Hematopoietic multipotent progenitor cell (in vitro differentiated cells): ENCODE results near the gene COQ9. TPM values are rescaled to one million over a fixed set of nuclear protein-coding genes. Genes with fewer than 3 reads are reported as not detected.
A peak's percentile ranks its signal among the peaks of the same experiment; 100 is the strongest.
"Not testable (repeated sequence)": the region's sequence is repeated elsewhere in the genome, so short reads cannot be mapped to it uniquely, and the experiment has no call there.

Experiments used
- DNase-seq, 3 donors: peaks; one replicate each; pipeline ENCODE4 v3.0.0-alpha.2; 2011 to 2015; ENCODE audit warnings: low read depth in 2 of 3, low spot score in 2 of 3
- total RNA-seq: library from RNA; depleted of rRNA; stranded (reverse); fragments of >200 nt; gene quantifications from one replicate; pipeline ENCODE4 v1.2.3, GENCODE V29; 2012

COQ9 gene
- total RNA-seq, 1 donor, result 52.0 TPM

DNA sequence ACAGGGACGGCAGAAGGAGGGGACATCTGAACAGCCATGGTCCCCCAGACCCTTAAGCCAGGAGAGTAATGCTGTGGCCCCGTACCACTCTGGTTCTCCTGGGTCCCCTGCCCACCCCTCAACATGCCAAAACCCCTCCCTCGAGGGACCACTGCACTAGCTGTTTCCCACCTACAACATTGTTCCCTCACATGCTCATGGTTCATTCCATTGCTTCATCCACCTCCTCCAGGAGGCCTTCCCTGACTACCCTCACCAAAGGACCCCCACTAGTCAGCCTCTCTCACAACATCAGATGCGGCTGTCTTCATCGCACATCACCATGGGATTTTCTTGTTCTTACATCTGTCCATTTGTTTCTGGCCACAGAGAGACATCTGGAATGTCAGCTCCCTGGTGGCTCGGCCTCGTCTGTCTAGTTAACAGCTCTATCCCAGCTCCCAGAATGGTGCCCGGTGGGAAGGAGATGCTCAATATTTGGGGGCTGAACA is 37.3 kb downstream of the COQ9 start:
- DNase-seq, result no peak

DNA sequence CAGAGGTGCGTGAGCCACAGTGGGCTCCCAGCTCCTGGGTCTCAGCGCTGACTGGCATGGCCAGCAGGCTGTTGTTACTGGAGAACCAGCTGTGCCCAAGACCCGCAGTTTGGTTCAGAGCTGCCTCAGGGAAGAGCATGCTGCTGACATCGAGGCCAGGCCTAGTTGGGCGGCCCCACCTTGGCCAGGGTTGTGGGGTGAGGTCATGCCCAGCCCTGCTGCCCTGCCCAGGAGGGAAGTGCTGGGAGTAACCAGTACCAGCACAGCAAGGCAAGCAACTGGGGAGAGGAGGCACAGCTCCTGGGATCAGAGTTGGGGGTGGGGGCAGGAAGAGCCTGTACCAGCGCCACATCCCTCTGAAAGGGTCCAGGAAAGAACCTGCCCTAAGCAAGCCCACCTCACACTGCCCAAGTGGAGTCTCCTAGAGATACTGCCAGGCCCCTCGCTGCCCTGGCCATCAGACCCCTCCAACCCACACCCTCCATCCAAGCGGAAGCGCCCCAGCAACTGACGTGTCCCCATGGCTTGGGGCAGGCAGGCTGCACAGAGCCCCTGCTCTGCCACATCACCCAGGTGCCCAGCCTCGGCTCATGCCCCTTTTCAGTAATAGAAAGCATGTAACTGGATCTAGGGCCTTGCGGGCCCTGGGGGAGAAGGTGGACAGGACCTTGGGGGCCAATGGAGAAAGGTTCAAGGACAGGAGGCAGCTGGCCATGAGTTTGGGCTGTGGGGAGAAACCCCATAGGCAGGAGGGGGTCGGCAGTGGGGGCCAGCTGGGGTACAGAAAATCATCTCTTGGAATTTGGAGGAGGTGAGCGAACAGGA is 38.0 kb downstream of the COQ9 start:
- DNase-seq, result no peak

DNA sequence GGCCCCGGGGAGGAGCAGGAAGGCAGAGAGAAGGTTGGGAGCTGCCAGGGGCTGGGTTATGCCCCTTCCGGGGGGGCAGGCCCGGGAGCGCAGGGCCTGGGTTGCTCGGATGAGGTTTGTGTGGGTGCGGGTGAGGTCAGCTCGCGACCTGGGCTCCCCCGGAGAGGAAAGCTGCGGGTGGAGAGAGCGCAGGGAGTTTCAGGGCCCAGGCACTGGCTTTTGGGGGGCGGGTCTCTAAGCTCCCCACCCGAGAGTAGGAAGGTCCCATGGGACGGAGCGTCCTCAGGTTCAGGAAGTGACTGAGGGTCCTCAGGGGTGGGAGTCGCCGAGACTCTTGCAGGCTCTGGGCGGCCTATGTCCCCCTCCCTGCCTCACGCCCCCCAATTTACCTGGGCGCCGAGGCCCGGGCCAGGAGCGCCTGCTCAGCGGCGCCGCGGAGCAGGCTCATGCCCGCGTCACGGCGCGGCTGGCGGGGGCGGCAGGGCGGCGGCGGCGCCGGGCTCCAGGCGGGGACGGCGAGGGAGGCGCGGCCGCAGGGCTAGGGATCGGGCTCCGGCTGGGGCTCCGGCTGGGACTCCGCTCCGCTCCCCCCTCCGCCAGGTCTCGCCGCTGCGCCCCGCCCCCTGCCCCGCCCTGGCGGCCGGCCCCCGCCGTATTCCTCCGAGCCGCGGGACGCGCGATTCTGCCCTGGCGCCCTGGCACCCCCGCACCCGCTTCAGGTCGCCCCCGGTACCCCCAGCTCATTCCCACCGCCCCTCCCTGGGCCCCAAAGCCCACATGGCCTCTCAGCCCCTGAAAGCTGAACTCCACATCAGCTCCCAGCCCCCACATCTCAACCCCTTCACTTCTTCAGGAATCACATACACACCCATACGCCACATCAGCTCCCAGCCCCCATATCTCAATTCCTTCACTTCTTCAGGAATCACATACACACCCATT is 38.9 kb downstream of the COQ9 start, which contains the start of gene DOK4:
Gene DOK4 (minus strand): TSS at position 578 of the 942 bp plus-strand sequence. CDS start 6,986 bp downstream, outside the sequence.
- peak; percentile 50 to 67 (median 64) for DNase-seq

DNA sequence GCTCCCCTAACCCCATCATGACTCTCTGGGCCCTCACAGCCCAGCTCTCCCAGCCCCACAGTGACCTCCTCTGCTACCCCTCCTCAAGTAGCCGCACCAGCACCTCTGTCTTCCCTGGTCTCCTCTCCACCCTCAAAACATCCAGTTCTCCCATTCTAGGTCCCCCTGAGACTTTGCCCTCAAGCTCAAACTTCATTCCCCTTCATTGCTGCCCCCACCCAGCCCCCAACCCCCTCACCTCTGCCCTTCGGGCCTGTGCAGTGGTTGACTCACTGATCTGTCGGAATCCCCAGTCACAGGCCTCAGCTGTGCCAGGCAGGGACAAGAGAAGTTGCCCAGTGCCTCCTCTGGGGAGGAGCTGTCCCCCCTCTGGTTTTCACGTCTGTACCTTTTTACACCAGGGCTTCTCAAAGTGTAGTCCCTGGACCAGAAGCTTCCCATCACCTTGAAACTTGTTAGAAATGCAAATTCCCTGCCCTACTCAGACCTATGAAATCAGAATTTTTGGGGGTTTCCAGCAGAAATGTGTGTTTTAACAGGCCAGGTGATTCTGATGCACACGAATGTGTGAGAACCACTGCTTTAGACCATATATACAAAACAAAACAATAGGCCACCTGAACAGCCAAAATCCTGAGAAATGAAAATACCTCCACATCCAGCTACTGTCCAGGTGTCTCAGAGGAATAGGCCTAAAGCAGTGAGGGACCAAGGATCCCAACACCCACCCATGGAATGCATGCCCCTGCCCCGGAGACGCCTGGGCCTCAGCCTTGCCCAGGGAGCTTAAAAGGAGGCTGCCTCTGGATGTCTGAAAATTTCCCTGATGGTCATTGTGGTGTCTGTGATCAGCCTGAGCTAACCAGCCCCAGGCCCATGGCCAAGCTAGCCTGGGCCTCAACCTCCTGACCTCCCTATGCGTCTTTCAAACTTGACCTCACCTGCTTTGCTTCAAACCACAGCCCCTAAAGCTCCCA is 39.9 kb downstream of the COQ9 start:
- DNase-seq, result no peak

DNA sequence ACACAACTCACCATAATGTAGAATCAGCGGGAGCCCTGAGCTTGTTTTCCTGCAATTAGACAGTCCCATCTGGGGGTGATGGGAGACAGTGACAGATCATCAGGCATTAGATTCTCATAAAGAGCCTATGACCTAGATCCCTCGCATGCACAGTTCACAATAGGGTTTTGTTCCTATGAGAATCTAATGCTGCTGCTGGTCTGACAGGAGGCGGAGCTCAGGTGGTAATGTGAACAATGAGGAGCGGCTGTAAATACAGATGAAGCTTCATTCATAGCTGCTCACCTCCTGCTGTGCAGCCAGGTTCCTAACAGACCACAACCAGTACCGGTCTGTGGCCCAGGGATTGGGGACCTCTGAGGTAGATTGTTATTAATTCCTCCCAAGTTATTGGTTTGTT is 42.0 kb downstream of the COQ9 start:
- no peak for DNase-seq

DNA sequence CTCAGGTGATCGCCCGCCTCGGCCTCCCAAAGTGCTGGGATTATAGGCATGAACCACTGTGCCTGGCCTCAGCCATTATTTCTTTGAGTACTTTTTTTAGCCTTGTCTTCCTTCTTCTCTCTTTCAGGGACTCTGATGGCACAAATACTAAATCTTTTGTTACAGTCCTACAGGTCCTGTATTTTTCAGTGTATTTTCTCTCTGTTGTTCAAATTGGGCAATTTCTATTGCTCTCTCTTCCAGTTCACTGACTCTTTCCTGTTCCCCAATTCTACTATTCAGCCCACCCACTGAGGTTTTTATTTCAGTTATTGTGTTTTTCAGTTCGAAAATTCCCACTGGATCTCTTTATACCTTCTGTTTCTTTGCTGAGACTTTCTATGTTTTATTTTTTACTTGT is 46.5 kb downstream of the COQ9 start:
- DNase-seq, result no peak

DNA sequence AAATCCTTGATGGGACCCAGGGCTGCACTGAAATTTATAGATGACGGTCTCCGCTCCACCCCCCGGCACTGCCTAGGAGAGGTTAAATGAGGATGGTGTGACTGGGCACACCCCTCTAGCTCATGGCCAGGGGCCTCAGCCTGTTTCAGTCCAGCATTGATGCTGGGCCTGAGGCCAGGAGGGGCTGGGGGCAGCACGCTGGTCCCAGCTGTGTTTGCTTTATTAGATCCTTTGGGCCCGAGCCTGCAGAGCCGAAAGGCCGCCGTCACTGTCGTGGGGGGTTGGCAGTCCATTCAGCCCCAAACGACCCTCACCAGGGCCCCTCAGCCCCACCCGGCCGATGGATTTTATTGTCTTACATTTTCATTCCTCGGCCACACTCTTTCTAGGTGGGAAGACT is 49.8 kb downstream of the COQ9 start:
- DNase-seq, result no peak

DNA sequence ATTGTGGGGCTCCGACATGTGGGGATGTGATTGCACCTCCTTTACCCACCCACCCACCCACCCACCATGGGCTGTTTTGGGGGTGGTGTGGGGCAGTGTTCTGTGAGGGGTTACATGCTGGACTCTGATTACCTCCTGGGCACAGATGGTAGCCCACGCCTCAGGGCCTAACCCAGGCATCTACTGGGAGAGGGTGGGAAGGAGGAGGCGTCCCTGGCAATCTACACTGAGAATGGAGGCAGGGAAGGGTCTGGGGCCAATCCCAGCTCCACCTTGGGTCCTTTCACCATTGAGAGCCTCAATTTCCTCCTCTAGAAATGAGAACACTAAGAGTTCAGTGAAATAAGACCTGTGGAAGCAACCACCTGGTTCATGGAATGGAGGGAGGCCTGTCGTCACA is 50.8 kb downstream of the COQ9 start:
- no peak for DNase-seq

DNA sequence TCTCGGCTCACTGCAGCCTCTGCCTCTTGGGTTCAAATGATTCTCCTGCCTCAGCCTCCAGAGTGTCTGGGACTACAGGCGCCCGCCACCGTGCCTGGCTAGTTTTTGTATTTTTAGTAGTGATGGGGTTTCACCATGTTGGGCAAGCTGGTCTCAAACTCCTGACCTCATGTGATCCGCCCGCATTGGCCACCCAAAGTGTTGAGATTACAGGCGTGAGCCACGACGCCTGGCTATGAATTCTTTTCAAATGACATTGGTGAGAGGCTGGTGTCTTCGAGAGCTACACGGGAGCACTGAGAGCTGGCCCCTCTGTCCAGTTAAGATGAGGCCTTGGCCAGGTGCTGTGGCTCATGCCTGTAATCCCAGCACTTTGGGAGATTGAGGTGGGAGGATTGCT is 52.7 kb downstream of the COQ9 start:
- not testable (repeated sequence) for DNase-seq

DNA sequence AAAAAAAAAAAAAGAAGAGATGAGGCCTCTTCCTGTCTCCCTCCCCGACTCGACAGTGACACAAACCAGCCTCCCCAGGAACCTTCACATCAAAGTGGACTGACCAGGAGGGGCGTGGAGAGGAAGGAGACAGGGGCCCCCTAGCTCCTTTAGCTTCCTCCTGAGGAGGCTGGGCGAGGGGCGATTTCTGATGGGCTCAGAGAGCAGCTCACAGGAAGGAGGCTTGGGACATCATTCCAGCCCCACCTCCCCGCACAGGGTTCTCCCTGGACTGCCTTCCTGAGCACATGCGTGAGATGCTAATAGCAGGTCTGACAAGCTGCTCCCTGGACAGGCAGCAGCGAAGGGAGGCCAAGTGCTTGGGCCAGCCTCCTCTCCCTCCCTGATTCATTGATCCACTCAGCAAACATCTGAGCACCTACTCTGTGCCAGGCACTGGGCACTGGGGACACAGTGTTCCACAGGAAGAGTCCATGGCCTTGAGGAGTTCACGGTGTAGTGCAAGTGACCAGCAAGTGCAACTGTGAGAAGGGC is 53.4 kb downstream of the COQ9 start:
- DNase-seq, result no peak

DNA sequence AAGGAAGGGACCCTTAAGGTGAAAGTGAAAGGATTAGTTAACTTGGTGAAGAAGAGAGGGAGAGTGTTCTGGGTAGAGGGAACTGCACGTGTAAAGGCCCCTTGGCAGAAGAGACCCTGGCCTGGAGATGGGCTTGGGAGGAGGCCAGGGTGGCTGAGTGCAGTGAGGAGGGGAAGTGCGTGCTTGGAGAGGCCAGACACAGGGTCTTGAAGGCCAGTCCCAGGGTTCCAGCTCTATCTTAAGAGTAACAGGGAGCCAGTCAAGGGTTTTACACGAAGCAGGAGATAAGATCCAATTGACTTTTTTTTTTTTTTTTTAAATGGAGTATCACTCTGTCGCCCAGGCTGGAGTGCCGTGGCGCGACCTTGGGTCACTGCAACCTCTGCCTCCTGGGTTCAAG is 54.2 kb downstream of the COQ9 start:
- no peak for DNase-seq

DNA sequence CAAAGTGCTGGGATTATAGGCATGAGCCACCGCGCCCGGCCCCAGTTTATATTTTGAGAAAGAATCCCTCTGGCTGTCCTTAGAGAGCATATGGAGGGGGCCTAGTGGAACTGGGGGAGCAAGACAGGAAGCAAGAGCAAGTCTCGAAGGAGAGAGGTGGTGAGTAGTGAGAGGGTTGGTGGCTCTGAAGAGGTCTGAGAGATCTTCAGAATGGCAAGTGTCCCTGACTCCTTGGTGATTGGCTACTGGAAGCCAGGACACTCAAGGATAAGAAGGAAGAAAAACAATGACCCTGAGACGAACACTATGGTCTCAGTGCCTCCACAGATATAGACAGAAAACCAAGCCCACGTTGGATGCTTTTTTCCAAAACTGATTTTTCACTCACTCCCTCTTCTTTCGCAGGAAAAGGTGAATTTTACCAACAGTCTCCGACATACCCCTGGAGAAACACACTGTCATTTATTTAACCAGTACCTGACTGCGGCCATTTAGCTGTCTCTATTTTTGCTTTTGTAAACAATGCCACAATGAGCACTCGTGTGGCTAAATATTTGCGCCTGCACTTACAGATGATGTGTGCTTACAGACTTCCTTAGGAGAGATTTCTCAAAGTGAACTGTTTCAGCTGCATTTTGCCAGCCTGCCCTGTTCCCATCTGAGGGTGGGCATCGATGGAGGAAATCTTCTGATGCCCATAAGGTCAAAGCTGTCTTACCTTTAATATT is 54.9 kb downstream of the COQ9 start:
- no peak for DNase-seq

DNA sequence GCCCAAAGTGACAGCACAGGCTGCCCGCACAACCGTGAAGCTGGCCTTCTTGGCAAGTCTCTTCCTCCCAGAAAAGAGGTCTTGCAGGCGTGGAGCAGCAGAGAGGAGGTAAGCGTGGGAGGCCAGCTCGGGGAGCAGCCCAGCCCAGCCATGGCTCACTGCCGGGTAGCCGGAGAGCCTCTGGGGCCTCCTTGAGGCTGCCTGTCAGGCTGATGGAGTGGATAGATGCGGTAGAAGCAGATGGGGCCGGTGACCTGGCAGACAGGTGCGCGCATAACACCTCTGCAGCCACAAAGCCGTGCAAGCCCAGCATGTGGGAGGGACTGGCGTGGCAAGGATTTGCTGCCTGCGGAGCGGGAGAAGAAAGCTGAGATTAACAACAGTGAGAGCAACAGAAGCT is 56.1 kb downstream of the COQ9 start:
- no peak for DNase-seq

DNA sequence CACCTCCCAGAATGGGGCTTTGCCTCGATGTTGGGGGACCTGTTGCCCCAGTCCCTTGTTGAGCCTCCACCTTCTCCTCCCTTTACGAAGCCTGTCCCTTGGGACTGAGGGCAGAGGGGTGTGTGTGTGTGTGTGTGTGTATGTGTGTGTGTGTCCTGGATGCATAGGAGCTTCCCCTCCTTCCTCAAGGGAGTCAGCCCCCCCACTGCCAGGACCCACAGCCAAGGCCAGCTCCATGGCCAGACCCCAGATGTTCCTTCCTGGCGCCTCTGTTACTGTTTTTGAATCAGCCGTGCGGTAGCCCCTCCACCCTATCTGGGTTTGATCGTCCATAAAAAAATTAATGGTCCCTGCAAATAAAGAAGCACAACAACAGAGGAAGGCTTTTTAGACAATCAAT is 56.7 kb downstream of the COQ9 start:
- DNase-seq, result no peak

DNA sequence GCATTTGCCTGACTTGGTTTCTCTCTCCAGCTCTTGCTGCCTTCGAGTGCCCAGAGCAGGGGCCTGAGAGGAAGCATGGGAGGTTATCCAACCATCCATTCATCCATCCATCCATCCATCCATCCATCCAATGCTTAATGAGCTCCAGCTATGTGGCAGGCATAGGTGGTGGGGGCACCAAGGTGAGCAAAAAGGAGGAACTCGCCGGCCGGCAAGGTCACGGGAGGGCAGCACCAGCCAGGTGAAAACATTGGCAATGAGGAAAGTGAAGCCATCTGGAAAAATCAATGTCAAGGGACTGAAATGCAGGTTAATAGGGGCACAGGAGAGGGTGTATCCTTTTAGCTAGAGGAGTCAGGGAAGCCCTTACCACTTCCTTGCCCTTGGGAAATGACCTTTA is 57.2 kb downstream of the COQ9 start:
- no peak for DNase-seq

DNA sequence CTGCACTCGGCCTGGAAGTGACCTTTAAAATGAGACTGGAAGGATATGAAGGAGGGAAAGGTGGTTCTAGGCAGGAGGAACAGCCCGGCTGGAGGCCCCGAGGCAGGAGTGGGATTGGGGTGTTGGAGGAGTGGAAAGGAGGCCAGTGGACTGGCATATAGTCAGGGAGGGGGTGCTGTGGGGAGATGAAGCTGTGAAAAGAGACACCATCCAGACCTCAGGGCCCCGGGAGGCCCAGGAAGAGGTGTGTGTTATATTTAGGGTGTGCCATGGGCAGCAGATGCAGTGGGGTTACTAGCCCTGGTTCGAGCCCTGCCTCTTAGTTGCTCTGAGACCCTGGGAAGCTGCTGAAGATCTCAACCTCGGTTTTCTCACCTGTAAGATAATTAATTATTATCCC is 57.9 kb downstream of the COQ9 start:
- DNase-seq, result no peak

DNA sequence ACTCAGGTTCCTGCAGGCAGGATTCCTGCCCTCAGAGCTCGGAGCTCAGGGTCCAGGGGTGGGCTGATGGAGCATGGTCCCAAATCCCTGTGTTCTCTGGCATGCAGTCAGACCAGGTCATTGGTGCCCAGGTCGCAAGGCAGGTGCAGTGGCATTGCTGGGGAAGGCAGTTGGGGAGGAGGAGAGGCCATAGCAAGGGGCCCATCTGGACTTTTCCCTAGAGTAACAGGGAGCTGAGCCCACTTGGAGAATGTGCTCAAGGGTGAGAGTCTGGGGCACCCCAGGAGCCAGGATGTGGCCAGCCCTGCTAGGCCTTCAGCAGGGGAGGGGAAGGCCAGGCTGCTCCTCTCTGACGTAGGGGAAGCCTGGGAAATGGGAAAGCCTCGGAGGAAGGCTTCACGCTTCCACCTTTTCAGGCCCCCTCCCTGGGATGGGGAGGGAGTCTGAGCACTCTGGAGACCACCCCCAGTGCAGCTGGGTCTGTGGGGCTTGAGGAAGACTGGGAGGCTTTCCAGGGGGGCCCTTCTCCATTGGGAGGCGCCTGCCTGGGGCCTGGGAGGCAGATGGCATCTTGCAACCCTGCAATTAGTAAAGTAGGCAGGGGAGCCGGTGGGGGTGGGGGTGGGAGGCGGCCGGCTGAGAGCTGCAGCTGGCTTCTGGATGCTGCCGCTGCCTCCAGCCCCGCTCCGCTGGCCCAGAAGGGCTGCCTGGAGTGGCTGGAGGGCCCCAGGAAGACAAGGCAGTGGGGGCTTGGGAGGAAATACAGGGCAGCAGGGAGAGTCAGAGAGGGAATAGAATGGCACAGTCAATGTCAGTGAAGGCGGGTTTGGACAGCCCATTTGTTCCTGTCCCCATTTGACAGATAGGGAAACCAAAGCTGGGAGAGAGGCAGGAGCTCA is 60.1 kb downstream of the COQ9 start:
- DNase-seq, result no peak

DNA sequence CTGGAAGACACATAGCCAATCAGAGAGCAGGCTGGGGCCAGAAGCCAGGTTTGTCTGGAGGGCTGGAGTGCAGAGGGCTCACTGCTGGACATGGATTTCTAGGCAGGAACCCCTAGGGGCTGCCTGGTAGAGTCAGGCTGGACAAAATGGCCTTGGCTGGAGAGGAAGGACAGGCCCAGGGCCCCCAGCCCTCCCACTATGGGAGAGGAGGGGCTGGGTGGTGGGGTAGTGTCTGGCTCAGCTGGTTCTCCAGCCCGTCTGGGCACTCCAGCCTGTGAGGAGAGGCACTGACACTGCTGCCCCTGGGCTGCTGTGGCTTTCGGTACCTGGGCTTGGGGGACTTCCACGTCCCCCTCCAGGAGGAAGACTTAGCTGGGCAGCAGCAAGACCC is 60.8 kb downstream of the COQ9 start:
- DNase-seq, result no peak
